WTC11 (cell line): Measurements from ENCODE around the gene SOX4. TPM values are rescaled to one million over a fixed set of nuclear protein-coding genes. Genes with fewer than 3 reads are reported as not detected.

Experiments
- CREB1 ChIP-seq: sonication (generic); formaldehyde crosslinking; IDR thresholded peaks from 2 replicates; pipeline ENCODE4 v1.8.0; 2023; ENCODE audit warnings: mild to moderate bottlenecking, missing genetic modification reagents
- E2F1 ChIP-seq: sonication (generic); formaldehyde crosslinking; IDR thresholded peaks from 2 replicates; pipeline ENCODE4 v1.8.0; 2022; ENCODE audit warnings: mild to moderate bottlenecking, missing genetic modification reagents
- ELF4 ChIP-seq: sonication (generic); formaldehyde crosslinking; IDR thresholded peaks from 2 replicates; pipeline ENCODE4 v1.8.1; 2022; ENCODE audit warnings: low read depth, mild to moderate bottlenecking, moderate library complexity, missing genetic modification reagents
- EMX1 ChIP-seq: fragments of 250-450 bp; sonication (Bioruptor Pico); IDR thresholded peaks from 2 replicates; pipeline ENCODE4 v1.8.0; 2021; ENCODE audit warnings: mild to moderate bottlenecking
- ETV6 ChIP-seq: sonication (generic); formaldehyde crosslinking; IDR thresholded peaks from 2 replicates; pipeline ENCODE4 v1.8.1; 2022; ENCODE audit warnings: mild to moderate bottlenecking, missing genetic modification reagents
- FOXP4 ChIP-seq: sonication (generic); formaldehyde crosslinking; IDR thresholded peaks from 2 replicates; pipeline ENCODE4 v1.8.0; 2022; ENCODE audit warnings: mild to moderate bottlenecking, missing genetic modification reagents
- GABPB1 ChIP-seq: sonication (generic); formaldehyde crosslinking; IDR thresholded peaks from 2 replicates; pipeline ENCODE4 v1.8.1; 2023; ENCODE audit warnings: mild to moderate bottlenecking, missing genetic modification reagents
- NR1H2 ChIP-seq: sonication (generic); formaldehyde crosslinking; IDR thresholded peaks from 2 replicates; pipeline ENCODE4 v1.9.0; 2021; ENCODE audit warnings: mild to moderate bottlenecking, moderate library complexity, missing genetic modification reagents
- OVOL2 ChIP-seq: fragments of 250-450 bp; sonication (Bioruptor Pico); IDR thresholded peaks from 2 replicates; pipeline ENCODE4 v1.9.0; 2021; ENCODE audit warnings: mild to moderate bottlenecking, borderline replicate concordance
- RORB ChIP-seq: fragments of 250-450 bp; sonication (Bioruptor Pico); IDR thresholded peaks from 2 replicates; pipeline ENCODE4 v1.9.0; 2021; ENCODE audit warnings: mild to moderate bottlenecking
- ZNF219 ChIP-seq: sonication (generic); formaldehyde crosslinking; IDR thresholded peaks from 2 replicates; pipeline ENCODE4 v1.8.0; 2023; ENCODE audit warnings: missing genetic modification reagents, mild to moderate bottlenecking, borderline replicate concordance
- ZNF416 ChIP-seq: fragments of 250-450 bp; sonication (Bioruptor Pico); IDR thresholded peaks from 2 replicates; pipeline ENCODE4 v1.9.0; 2021; ENCODE audit warnings: mild to moderate bottlenecking, inconsistent platforms
- total RNA-seq: library from RNA; stranded (reverse); gene quantifications from 3 replicates; pipeline ENCODE4 v1.2.3, GENCODE V29; 2021
- TF ChIP-seq, protein P1 (sequence below): sonication (generic); formaldehyde crosslinking; IDR thresholded peaks from 2 replicates; pipeline ENCODE4 v1.8.1; 2023; ENCODE audit warnings: mild to moderate bottlenecking, missing genetic modification reagents
- TF ChIP-seq, protein P2 (sequence below): sonication (generic); formaldehyde crosslinking; IDR thresholded peaks from 2 replicates; pipeline ENCODE4 v1.8.0; 2023; ENCODE audit warnings: missing genetic modification reagents
- TF ChIP-seq, protein P3 (sequence below): sonication (generic); formaldehyde crosslinking; IDR thresholded peaks from 2 replicates; pipeline ENCODE4 v1.8.1; 2022; ENCODE audit warnings: low read depth, mild to moderate bottlenecking, moderate library complexity, missing genetic modification reagents, borderline replicate concordance
- TF ChIP-seq, protein P4 (sequence below): sonication (generic); formaldehyde crosslinking; IDR thresholded peaks from 2 replicates; pipeline ENCODE4 v1.8.0; 2022; ENCODE audit warnings: mild to moderate bottlenecking, missing genetic modification reagents
- TF ChIP-seq, protein P5 (sequence below): sonication (generic); formaldehyde crosslinking; conservative IDR thresholded peaks from 2 replicates; pipeline ENCODE4 v1.8.1; 2023; ENCODE audit warnings: mild to moderate bottlenecking, low read depth, missing genetic modification reagents, moderate library complexity
- TF ChIP-seq, protein P6 (sequence below): fragments of 250-450 bp; sonication (Bioruptor Pico); IDR thresholded peaks from 2 replicates; pipeline ENCODE4 v1.9.0; 2021; ENCODE audit warnings: mild to moderate bottlenecking, borderline replicate concordance
- TF ChIP-seq, protein P7 (sequence below): sonication (generic); formaldehyde crosslinking; IDR thresholded peaks from 2 replicates; pipeline ENCODE4 v1.8.1; 2022; ENCODE audit warnings: low read depth, missing genetic modification reagents, borderline replicate concordance

SOX4 gene
- total RNA-seq, 1 experiment from 2014 or later: 182 TPM

GRCh38 chr6:21594416-21595281, 1.1 kb downstream of the SOX4 start (continued):
- TF ChIP-seq, protein P1, sequence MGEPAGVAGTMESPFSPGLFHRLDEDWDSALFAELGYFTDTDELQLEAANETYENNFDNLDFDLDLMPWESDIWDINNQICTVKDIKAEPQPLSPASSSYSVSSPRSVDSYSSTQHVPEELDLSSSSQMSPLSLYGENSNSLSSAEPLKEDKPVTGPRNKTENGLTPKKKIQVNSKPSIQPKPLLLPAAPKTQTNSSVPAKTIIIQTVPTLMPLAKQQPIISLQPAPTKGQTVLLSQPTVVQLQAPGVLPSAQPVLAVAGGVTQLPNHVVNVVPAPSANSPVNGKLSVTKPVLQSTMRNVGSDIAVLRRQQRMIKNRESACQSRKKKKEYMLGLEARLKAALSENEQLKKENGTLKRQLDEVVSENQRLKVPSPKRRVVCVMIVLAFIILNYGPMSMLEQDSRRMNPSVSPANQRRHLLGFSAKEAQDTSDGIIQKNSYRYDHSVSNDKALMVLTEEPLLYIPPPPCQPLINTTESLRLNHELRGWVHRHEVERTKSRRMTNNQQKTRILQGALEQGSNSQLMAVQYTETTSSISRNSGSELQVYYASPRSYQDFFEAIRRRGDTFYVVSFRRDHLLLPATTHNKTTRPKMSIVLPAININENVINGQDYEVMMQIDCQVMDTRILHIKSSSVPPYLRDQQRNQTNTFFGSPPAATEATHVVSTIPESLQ: no peak
- TF ChIP-seq, protein P2, sequence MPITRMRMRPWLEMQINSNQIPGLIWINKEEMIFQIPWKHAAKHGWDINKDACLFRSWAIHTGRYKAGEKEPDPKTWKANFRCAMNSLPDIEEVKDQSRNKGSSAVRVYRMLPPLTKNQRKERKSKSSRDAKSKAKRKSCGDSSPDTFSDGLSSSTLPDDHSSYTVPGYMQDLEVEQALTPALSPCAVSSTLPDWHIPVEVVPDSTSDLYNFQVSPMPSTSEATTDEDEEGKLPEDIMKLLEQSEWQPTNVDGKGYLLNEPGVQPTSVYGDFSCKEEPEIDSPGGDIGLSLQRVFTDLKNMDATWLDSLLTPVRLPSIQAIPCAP: no peak
- TF ChIP-seq E2F1: no peak
- TF ChIP-seq OVOL2: no peak
- TF ChIP-seq, protein P3, sequence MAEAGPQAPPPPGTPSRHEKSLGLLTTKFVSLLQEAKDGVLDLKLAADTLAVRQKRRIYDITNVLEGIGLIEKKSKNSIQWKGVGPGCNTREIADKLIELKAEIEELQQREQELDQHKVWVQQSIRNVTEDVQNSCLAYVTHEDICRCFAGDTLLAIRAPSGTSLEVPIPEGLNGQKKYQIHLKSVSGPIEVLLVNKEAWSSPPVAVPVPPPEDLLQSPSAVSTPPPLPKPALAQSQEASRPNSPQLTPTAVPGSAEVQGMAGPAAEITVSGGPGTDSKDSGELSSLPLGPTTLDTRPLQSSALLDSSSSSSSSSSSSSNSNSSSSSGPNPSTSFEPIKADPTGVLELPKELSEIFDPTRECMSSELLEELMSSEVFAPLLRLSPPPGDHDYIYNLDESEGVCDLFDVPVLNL: 0 out of 2 replicates have a peak, but pooled peaks have one; percentile 48
- TF ChIP-seq GABPB1 (CRISPR knock-in tag): no peak
- TF ChIP-seq, protein P4, sequence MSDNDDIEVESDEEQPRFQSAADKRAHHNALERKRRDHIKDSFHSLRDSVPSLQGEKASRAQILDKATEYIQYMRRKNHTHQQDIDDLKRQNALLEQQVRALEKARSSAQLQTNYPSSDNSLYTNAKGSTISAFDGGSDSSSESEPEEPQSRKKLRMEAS (CRISPR knock-in tag): no peak; the same call in 1 of the 2 replicates
- TF ChIP-seq ETV6 (CRISPR knock-in tag): 0 out of 2 replicates have a peak, but pooled peaks have one; percentile 26
- TF ChIP-seq, protein P5, sequence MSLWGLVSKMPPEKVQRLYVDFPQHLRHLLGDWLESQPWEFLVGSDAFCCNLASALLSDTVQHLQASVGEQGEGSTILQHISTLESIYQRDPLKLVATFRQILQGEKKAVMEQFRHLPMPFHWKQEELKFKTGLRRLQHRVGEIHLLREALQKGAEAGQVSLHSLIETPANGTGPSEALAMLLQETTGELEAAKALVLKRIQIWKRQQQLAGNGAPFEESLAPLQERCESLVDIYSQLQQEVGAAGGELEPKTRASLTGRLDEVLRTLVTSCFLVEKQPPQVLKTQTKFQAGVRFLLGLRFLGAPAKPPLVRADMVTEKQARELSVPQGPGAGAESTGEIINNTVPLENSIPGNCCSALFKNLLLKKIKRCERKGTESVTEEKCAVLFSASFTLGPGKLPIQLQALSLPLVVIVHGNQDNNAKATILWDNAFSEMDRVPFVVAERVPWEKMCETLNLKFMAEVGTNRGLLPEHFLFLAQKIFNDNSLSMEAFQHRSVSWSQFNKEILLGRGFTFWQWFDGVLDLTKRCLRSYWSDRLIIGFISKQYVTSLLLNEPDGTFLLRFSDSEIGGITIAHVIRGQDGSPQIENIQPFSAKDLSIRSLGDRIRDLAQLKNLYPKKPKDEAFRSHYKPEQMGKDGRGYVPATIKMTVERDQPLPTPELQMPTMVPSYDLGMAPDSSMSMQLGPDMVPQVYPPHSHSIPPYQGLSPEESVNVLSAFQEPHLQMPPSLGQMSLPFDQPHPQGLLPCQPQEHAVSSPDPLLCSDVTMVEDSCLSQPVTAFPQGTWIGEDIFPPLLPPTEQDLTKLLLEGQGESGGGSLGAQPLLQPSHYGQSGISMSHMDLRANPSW: no peak
- no peak for TF ChIP-seq CREB1 (CRISPR knock-in tag)
- TF ChIP-seq ZNF416 (CRISPR knock-in tag): no peak
- peak; percentile 46; the same call in 1 of the 2 replicates for TF ChIP-seq FOXP4 (CRISPR knock-in tag)
- no peak for TF ChIP-seq ZNF219
- no peak for TF ChIP-seq RORB (CRISPR knock-in tag)
- no peak for TF ChIP-seq EMX1
- TF ChIP-seq, protein P6, sequence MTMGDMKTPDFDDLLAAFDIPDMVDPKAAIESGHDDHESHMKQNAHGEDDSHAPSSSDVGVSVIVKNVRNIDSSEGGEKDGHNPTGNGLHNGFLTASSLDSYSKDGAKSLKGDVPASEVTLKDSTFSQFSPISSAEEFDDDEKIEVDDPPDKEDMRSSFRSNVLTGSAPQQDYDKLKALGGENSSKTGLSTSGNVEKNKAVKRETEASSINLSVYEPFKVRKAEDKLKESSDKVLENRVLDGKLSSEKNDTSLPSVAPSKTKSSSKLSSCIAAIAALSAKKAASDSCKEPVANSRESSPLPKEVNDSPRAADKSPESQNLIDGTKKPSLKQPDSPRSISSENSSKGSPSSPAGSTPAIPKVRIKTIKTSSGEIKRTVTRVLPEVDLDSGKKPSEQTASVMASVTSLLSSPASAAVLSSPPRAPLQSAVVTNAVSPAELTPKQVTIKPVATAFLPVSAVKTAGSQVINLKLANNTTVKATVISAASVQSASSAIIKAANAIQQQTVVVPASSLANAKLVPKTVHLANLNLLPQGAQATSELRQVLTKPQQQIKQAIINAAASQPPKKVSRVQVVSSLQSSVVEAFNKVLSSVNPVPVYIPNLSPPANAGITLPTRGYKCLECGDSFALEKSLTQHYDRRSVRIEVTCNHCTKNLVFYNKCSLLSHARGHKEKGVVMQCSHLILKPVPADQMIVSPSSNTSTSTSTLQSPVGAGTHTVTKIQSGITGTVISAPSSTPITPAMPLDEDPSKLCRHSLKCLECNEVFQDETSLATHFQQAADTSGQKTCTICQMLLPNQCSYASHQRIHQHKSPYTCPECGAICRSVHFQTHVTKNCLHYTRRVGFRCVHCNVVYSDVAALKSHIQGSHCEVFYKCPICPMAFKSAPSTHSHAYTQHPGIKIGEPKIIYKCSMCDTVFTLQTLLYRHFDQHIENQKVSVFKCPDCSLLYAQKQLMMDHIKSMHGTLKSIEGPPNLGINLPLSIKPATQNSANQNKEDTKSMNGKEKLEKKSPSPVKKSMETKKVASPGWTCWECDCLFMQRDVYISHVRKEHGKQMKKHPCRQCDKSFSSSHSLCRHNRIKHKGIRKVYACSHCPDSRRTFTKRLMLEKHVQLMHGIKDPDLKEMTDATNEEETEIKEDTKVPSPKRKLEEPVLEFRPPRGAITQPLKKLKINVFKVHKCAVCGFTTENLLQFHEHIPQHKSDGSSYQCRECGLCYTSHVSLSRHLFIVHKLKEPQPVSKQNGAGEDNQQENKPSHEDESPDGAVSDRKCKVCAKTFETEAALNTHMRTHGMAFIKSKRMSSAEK (CRISPR knock-in tag): no peak
- TF ChIP-seq NR1H2: no peak
- TF ChIP-seq ELF4: peak; percentile 33; the same call in 1 of the 2 replicates
- TF ChIP-seq, protein P7, sequence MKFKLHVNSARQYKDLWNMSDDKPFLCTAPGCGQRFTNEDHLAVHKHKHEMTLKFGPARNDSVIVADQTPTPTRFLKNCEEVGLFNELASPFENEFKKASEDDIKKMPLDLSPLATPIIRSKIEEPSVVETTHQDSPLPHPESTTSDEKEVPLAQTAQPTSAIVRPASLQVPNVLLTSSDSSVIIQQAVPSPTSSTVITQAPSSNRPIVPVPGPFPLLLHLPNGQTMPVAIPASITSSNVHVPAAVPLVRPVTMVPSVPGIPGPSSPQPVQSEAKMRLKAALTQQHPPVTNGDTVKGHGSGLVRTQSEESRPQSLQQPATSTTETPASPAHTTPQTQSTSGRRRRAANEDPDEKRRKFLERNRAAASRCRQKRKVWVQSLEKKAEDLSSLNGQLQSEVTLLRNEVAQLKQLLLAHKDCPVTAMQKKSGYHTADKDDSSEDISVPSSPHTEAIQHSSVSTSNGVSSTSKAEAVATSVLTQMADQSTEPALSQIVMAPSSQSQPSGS: no peak
